Upper lobe of left lung (tissue), 4 donors: ENCODE data around the gene SLC35C1.
"Not testable (repeated sequence)": the region's sequence is repeated elsewhere in the genome, so short reads cannot be mapped to it uniquely, and the experiment has no call there.

Experiments
- CTCF ChIP-seq, 6 experiments: fragments of 450-650 bp in 4 of 6; fragments of 200-600 bp in 2 of 6; sonication (generic) in 2 of 6; IDR thresholded peaks; one replicate each; pipeline ENCODE4 v1.5.1; 2016 to 2019; ENCODE audit warnings: antibody characterized with exemption in 6 of 6
- POLR2A ChIP-seq, 4 donors: fragments of 450-650 bp; IDR thresholded peaks; one replicate each; pipeline ENCODE4 v1.5.1; 2016 to 2017; ENCODE audit warnings: antibody characterized with exemption in 4 of 4, mild to moderate bottlenecking in 2 of 4
- POLR2AphosphoS5 ChIP-seq, 2 donors: sonication (generic); formaldehyde crosslinking; IDR thresholded peaks; one replicate each; pipeline ENCODE4 v1.5.1; 2017; ENCODE audit warnings: antibody characterized with exemption in 2 of 2

DNA sequence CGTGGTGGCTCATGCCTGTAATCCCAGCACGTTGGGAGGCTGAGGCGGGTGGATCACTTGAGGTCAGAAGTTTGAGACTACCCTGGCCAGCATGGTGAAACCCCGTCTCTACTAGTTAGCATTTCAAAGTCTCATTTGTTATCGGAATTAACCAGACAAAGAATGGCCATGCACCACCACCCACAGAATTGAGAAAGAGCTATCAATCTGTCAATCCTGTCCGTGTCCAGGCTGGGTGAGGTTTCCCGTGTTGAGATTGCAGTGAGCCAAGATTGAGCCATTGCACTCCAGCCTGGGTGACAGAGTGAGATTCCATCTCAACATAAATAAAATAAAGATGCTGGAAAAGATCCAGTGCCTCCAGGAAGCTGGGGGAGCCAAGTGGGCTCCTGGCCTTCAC is 21.5 kb downstream of the SLC35C1 start:
- TF ChIP-seq CTCF, POLR2A, POLR2AphosphoS5 (IDR thresholded peaks at IDR 0.05): not testable (repeated sequence)
